Measurements from ENCODE around the gene TRMT2A.

The TRMT2A gene

GRCh38 chr22:20133930-20134549, 17.0 kb upstream of the TRMT2A start:
- Histone ChIP-seq H3K4me3 (IDR thresholded peaks at IDR 0.05; ENCODE audit: insufficient read depth, low read depth, low read length) (no peak overlapping the region), H3K36me3 (ENCODE audit: insufficient read depth) (no peaks in the 10 kb centered on the region), H3K4me1 (ENCODE audit: low read depth, poor library complexity, severe bottlenecking) (peaks cover 12% of the 10 kb centered on the region), H2AFZ (ENCODE audit: low read depth) (no peak overlapping the region), H3K9ac (no peak overlapping the region), H3K27me3 (ENCODE audit: insufficient read depth, low read depth) (no peaks in the 10 kb centered on the region), H3K4me2 (no peak overlapping the region), H3K79me2 (ENCODE audit: insufficient read depth, low read depth) (peaks cover 7% of the 10 kb centered on the region; the same call in 1 of the 2 replicates), H4K20me1 (ENCODE audit: insufficient read depth) (no peaks in the 10 kb centered on the region), H3K27ac (no peak overlapping the region)
- TF ChIP-seq CTCF (conservative IDR thresholded peaks at IDR 0.05; ENCODE audit: low read depth, low read length): no peak

- no peak for TF ChIP-seq CTCF (conservative IDR thresholded peaks at IDR 0.05; ENCODE audit: low read depth, low read length)
- Histone ChIP-seq H3K4me1 (ENCODE audit: low read depth, poor library complexity, severe bottlenecking) (peaks cover 17% of the 10 kb centered on the region), H4K20me1 (ENCODE audit: insufficient read depth) (peaks cover 4% of the 10 kb centered on the region; the same call in 1 of the 2 replicates)
These were observed 15.7 kb upstream of the TRMT2A start for GRCh38 chr22:20132686-20133246.

GRCh38 chr22:20131859-20132685, 15.0 kb upstream of the TRMT2A start:
- Histone ChIP-seq H3K27me3 (ENCODE audit: insufficient read depth, low read depth) (no peaks in the 10 kb centered on the region), H3K36me3 (ENCODE audit: insufficient read depth) (no peaks in the 10 kb centered on the region), H2AFZ (ENCODE audit: low read depth) (peak overlapping the region; percentile 47), H3K4me2 (peak overlapping the region; percentile 76), H3K27ac (no peak overlapping the region), H3K79me2 (ENCODE audit: insufficient read depth, low read depth) (peaks cover 7% of the 10 kb centered on the region; the same call in 1 of the 2 replicates), H4K20me1 (ENCODE audit: insufficient read depth) (peaks cover 4% of the 10 kb centered on the region; the same call in 1 of the 2 replicates), H3K9ac (peak overlapping the region; percentile 30; the same call in 1 of the 2 replicates), H3K4me3 (IDR thresholded peaks at IDR 0.05; ENCODE audit: insufficient read depth, low read depth, low read length) (no peak overlapping the region), H3K4me1 (ENCODE audit: low read depth, poor library complexity, severe bottlenecking) (peaks cover 17% of the 10 kb centered on the region)
- TF ChIP-seq CTCF (conservative IDR thresholded peaks at IDR 0.05; ENCODE audit: low read depth, low read length): no peak

More at GRCh38 chr22:20132686-20133246, 15.7 kb upstream of the TRMT2A start:
- Histone ChIP-seq H3K36me3 (ENCODE audit: insufficient read depth) (no peaks in the 10 kb centered on the region), H3K27ac (no peak overlapping the region), H3K4me3 (IDR thresholded peaks at IDR 0.05; ENCODE audit: insufficient read depth, low read depth, low read length) (no peak overlapping the region), H3K9ac (peak overlapping the region; percentile 30; the same call in 1 of the 2 replicates), H3K27me3 (ENCODE audit: insufficient read depth, low read depth) (no peaks in the 10 kb centered on the region), H3K4me2 (peak overlapping the region; percentile 76), H2AFZ (ENCODE audit: low read depth) (no peak overlapping the region), H3K79me2 (ENCODE audit: insufficient read depth, low read depth) (peaks cover 7% of the 10 kb centered on the region; the same call in 1 of the 2 replicates)

GRCh38 chr22:20131597-20131858, 14.5 kb upstream of the TRMT2A start, which contains the start of gene ZDHHC8:
Gene ZDHHC8 (plus strand): TSS chr22:20131804. CDS start chr22:20131948, 144 bp downstream.
- no peaks in the 10 kb centered on the region for H3K27me3 ChIP-seq (ENCODE audit: insufficient read depth, low read depth)
- no peak for TF ChIP-seq CTCF (conservative IDR thresholded peaks at IDR 0.05; ENCODE audit: low read depth, low read length)
- no peak within 1 kb of the TSS for H3K4me3 ChIP-seq (IDR thresholded peaks at IDR 0.05; ENCODE audit: insufficient read depth, low read depth, low read length)
- H3K36me3 ChIP-seq (ENCODE audit: insufficient read depth): no peaks in the 10 kb centered on the region; the same call in 1 of the 2 replicates
- no peak within 1 kb of the TSS for H3K27ac ChIP-seq
- peak within 1 kb of the TSS; percentile 30; the same call in 1 of the 2 replicates for H3K9ac ChIP-seq
- peak within 1 kb of the TSS; percentile 76 for H3K4me2 ChIP-seq
- H4K20me1 ChIP-seq (ENCODE audit: insufficient read depth): peaks cover 8% of the 10 kb centered on the region; the same call in 1 of the 2 replicates
- H3K79me2 ChIP-seq (ENCODE audit: insufficient read depth, low read depth): peaks cover 7% of the 10 kb centered on the region; the same call in 1 of the 2 replicates
- H2AFZ ChIP-seq (ENCODE audit: low read depth): peak within 1 kb of the TSS; percentile 59
- peaks cover 17% of the 10 kb centered on the region for H3K4me1 ChIP-seq (ENCODE audit: low read depth, poor library complexity, severe bottlenecking)

Data from KMS-11 (cell line).